ENCODE data around the gene EFCAB12.

GRCh38 chr3:129433565-129433964 is 5.1 kb upstream of the EFCAB12 start:
- TF ChIP-seq EZH2 (IDR thresholded peaks at IDR 0.05; ENCODE audit: borderline replicate concordance, control insufficient read depth, low read depth, low read length): no peak
- TF ChIP-seq CEBPB (IDR thresholded peaks at IDR 0.05; ENCODE audit: borderline replicate concordance in 1 of 2, low read depth in 2 of 2, low read length in 2 of 2): no peak
- TF ChIP-seq MTA3 (IDR thresholded peaks at IDR 0.05; ENCODE audit: borderline replicate concordance, low read length): no peak
- TF ChIP-seq GATAD2B (conservative IDR thresholded peaks at IDR 0.05; ENCODE audit: low read depth): no peak
- TF ChIP-seq ZBTB11 (CRISPR knock-in tag; IDR thresholded peaks at IDR 0.05): no peak
- TF ChIP-seq RAD51 (IDR thresholded peaks at IDR 0.05): no peak

All from GM12878 (cell line).